ENCODE results near the gene TTYH3.

DNA sequence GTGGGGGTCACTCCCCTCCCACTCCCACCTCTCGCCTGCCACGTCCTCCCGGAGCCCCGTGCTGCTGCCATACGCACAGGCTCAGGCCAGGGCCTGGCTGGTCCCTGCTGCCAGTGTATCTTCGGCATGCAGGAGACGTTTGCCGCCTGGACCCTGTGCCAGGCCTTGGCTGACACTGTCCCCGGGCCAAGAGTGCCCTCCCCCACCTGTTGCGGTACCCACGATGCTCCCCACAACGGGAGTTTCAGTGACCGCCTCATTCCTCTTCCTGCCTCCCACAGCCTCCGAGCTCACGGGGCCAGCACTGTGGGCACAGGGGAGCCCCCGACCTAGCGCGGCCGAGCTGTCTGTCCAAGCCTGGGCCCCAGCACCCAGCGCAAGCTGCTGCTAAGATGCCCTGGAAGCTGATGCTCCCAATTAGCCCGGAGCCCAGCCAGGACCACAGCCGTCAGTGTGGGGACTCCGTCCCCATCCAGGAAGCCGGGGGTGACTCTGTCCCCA is 7.4 kb downstream of the TTYH3 start:
- TF ChIP-seq FOXM1 (IDR thresholded peaks at IDR 0.05; ENCODE audit: borderline replicate concordance) (no peak), ARNT (IDR thresholded peaks at IDR 0.05) (no peak), SP1 (IDR thresholded peaks at IDR 0.05) (no peak), PKNOX1 (IDR thresholded peaks at IDR 0.05) (no peak), TARDBP (IDR thresholded peaks at IDR 0.05) (no peak), HDGF (IDR thresholded peaks at IDR 0.05; ENCODE audit: borderline replicate concordance) (no peak)

Data from HEK293T (cell line).